Measurements from ENCODE around the gene SIM2.

The SIM2 gene

GRCh38 chr21:36749935-36750575 lies 51.1 kb downstream of the SIM2 start:
- TF ChIP-seq FOXP2 (optimal IDR thresholded peaks at IDR 0.05; ENCODE audit: borderline replicate concordance, extremely low read depth, extremely low read length, insufficient read depth) (no peak), POLR2AphosphoS5 (IDR thresholded peaks at IDR 0.05; ENCODE audit: low read depth, low read length) (no peak), SIN3A (IDR thresholded peaks at IDR 0.05; ENCODE audit: borderline replicate concordance, insufficient read depth, low read length) (no peak), REST (IDR thresholded peaks at IDR 0.05; ENCODE audit: insufficient read depth in 1 of 2, low read depth in 2 of 2, low read length in 2 of 2) (no peak), TAF1 (IDR thresholded peaks at IDR 0.05; ENCODE audit: borderline replicate concordance, insufficient read depth, low read length) (no peak)

- TF ChIP-seq TAF1 (IDR thresholded peaks at IDR 0.05; ENCODE audit: borderline replicate concordance, insufficient read depth, low read length) (no peak), SIN3A (IDR thresholded peaks at IDR 0.05; ENCODE audit: borderline replicate concordance, insufficient read depth, low read length) (no peak), POLR2AphosphoS5 (IDR thresholded peaks at IDR 0.05; ENCODE audit: low read depth, low read length) (no peak), FOXP2 (optimal IDR thresholded peaks at IDR 0.05; ENCODE audit: borderline replicate concordance, extremely low read depth, extremely low read length, insufficient read depth) (no peak), REST (IDR thresholded peaks at IDR 0.05; ENCODE audit: insufficient read depth in 1 of 2, low read depth in 2 of 2, low read length in 2 of 2) (no peak)
Measured at GRCh38 chr21:36750576-36750959, 51.7 kb downstream of the SIM2 start.

GRCh38 chr21:36751383-36751782 lies 52.5 kb downstream of the SIM2 start:
- TF ChIP-seq REST (IDR thresholded peaks at IDR 0.05; ENCODE audit: insufficient read depth in 1 of 2, low read depth in 2 of 2, low read length in 2 of 2) (no peak), POLR2AphosphoS5 (IDR thresholded peaks at IDR 0.05; ENCODE audit: low read depth, low read length) (no peak), TAF1 (IDR thresholded peaks at IDR 0.05; ENCODE audit: borderline replicate concordance, insufficient read depth, low read length) (no peak), FOXP2 (optimal IDR thresholded peaks at IDR 0.05; ENCODE audit: borderline replicate concordance, extremely low read depth, extremely low read length, insufficient read depth) (no peak), SIN3A (IDR thresholded peaks at IDR 0.05; ENCODE audit: borderline replicate concordance, insufficient read depth, low read length) (no peak)

- no peak for TF ChIP-seq FOXP2 (optimal IDR thresholded peaks at IDR 0.05; ENCODE audit: borderline replicate concordance, extremely low read depth, extremely low read length, insufficient read depth)
- no peak for TF ChIP-seq SIN3A (IDR thresholded peaks at IDR 0.05; ENCODE audit: borderline replicate concordance, insufficient read depth, low read length)
- no peak for TF ChIP-seq REST (IDR thresholded peaks at IDR 0.05; ENCODE audit: insufficient read depth in 1 of 2, low read depth in 2 of 2, low read length in 2 of 2)
- no peak for TF ChIP-seq TAF1 (IDR thresholded peaks at IDR 0.05; ENCODE audit: borderline replicate concordance, insufficient read depth, low read length)
- TF ChIP-seq POLR2AphosphoS5 (IDR thresholded peaks at IDR 0.05; ENCODE audit: low read depth, low read length), result no peak
Measured at GRCh38 chr21:36753556-36753955, 54.6 kb downstream of the SIM2 start.

Data from PFSK-1 (cell line).